GM18951 (cell line): Measurements from ENCODE around the gene TTC34.

Source experiments
- POLR2A ChIP-seq: IDR thresholded peaks from 4 replicates; pipeline ENCODE4 v1.6.1; 2011; ENCODE audit warnings: mild to moderate bottlenecking; ENCODE audit not compliant: insufficient read length, insufficient read depth; ENCODE audit errors: extremely low read depth
- in situ Hi-C: fragments of 300-500 bp; cut with MboI; formaldehyde crosslinking; loops from one replicate; pipeline ENCODE4 v1.12.0; 2022; ENCODE audit warnings: low sequenced_read_pairs, mixed read lengths, inconsistent platforms; ENCODE audit not compliant: unreplicated experiment

The TTC34 gene

DNA sequence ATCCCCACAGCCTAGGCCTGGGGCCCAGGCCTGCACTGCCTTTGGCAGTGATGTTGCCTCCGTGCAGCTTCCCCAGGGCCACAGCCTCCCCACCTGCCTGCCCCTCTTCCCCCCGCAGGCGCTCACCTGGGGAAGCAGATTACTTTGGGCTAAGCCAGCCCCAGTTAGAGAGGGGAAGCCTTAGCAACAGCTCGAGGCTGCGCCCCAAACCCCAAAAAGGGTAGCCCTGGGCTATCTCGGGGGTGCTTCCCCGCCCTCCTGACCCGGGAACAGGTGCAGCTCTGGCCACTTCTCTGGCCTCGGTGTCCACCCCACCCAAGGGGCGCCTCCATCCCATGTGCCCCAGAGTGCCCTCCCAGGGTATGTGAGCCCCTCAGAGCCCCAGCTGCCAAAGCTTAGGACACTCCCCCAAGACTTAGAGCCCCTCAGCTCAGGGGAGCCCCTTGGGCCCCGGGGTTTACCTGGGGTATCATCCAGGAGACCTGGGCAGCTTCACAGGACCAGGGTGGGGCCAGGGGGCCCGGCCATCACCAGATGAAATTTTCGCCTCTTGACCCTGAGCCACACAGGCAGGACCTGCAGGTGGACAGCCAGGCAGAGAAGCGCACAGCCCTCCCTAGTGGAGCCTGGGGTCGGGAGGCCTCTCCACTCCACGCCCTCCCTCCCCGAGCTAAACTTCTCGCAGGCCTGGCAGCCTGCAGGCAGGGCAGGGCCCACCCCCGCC is 3.3 kb upstream of the TTC34 start:
- in situ Hi-C loops, result no loop called here
- TF ChIP-seq POLR2A, result no peak

- in situ Hi-C loops, result no loop called here
- no peak for TF ChIP-seq POLR2A
These were observed 2.6 kb upstream of the TTC34 start for GRCh38 chr1:2803931-2804627.

- TF ChIP-seq POLR2A, result no peak
- in situ Hi-C loops, result no loop called here
These were observed 1.8 kb upstream of the TTC34 start for GRCh38 chr1:2803086-2803930.

DNA sequence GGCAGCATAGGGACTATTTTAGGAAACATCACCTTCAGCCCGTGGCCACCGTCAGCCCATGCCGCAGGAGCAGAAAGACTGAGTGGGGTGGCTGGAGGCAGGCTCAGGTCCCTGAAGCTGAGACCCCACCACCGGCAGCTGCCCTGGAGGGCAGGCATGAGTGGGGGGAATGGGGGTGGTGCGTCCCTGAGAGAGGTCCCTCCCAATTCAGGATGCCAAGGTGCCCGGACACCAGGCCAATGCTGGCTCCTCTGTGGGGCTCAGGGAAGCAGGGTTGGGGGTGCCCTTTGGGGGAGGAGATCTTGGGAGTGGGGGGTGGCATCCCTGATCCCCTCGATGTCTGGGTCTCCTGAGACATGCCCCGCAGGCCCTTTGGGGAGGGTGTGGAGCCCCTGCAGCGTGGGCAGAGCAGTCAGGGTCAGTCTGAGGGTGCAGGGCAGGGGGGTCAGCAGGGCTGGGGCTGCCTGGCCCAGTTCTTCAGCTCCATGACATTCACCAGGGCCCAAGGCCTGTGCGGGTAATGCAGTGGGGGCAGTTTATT is 998 bp upstream of the TTC34 start:
- in situ Hi-C loops, result no loop called here
- no peak for TF ChIP-seq POLR2A

DNA sequence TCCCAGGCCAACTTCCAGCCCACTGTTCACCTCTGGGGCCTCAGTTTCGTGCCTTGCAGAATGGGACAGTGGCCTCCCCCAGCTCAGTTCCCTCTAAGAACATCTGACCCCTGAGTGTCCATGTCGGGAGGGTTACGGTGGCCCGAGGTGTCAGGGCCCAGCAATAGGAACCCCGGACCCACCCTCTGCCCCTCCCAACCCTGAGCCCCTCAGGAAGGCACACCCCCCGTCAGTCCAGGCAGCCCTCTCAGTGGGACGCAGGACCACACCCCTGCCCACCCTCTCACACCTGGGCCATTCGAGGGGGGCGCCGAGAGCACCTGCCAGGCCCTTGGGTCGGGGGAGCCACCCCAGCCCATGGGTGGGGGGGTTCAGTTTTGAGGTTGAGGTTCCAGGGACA is 447 bp downstream of the TTC34 start:
- no peak for TF ChIP-seq POLR2A
- in situ Hi-C loops, result no loop called here

DNA sequence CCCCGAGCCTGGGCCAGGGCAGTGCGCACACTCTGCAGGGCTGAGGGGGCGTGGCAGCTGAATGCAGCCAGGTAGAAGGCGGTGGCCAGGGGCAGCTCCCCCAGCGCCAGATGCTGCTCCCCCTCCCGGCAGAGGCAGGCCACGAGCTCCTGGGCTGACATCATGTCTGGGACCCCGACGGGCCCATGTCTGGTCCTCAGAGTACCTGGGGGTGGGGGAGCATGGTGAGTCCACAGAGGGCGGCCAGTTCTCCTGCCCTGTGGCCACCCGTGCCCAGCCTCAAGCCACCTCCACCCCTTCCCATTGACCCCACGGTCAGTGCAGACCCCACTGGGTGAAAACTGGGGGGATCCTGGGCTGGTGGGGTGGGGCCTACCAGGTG is 838 bp downstream of the TTC34 start:
- in situ Hi-C loops, result no loop called here
- no peak for TF ChIP-seq POLR2A

GRCh38 chr1:2799811-2800663 is 1.5 kb downstream of the TTC34 start:
- TF ChIP-seq POLR2A, result no peak
- in situ Hi-C loops, result loop anchor here (25.0 kb wide), 1 partner anchor 613 kb away; the partner anchor contains the start of gene FAAP20

- in situ Hi-C loops, result loop anchor here (25.0 kb wide), 1 partner anchor 612 kb away; the partner anchor contains the start of gene FAAP20
These were observed 2.5 kb downstream of the TTC34 start for GRCh38 chr1:2798958-2799357.

DNA sequence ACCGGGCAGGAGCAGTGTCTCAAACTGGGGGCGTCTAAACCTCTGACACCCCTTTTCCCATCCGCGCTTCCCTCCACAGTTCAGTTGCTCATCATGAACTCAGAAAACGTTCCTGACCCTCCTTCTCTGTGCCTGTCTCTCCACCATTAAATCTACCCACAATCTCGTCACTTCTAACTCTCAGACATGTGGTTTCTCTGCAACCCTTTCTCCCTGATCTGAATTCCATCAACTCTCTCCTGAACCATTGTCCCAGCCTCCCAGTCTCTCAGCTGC is 3.8 kb downstream of the TTC34 start:
- in situ Hi-C loops, result loop anchor here (25.0 kb wide), 1 partner anchor 610 kb away; the partner anchor contains the start of gene FAAP20
- TF ChIP-seq POLR2A, result no peak

- no peak for TF ChIP-seq POLR2A
- in situ Hi-C loops, result loop anchor here (25.0 kb wide), 1 partner anchor 610 kb away; the partner anchor contains the start of gene FAAP20
These were observed 4.4 kb downstream of the TTC34 start for GRCh38 chr1:2796890-2797740.

DNA sequence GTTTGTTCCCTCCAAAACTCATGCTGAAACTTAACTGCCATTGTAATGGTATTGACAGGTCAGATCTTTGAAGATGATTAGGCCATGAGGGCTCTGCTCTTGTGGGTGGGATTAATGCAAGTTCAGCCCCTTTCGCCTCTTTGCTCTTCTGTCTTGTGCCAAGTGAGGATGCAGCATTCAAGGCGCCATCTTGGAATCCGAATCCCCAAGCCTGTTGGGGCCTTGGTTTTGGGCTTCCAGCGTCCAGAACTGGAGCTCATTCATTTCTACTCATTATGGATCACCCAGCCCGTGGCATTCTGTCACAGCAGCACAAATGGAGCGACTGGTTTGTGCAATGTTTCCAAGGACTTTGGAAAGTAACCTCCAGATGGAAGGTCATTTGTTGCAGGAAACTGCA is 5.6 kb downstream of the TTC34 start:
- TF ChIP-seq POLR2A, result no peak
- in situ Hi-C loops, result loop anchor here (25.0 kb wide), 1 partner anchor 609 kb away; the partner anchor contains the start of gene FAAP20
